SK-N-MC (cell line): ENCODE measurements around the gene FRMD4A.
"Not testable (repeated sequence)": the region's sequence is repeated elsewhere in the genome, so short reads cannot be mapped to it uniquely, and the experiment has no call there.

Source experiments
- EZH2 ChIP-seq: fragments of 200-600 bp; sonication (generic); IDR thresholded peaks from one replicate; pipeline ENCODE4 v1.6.1; 2017; ENCODE audit warnings: antibody characterized with exemption
- FOXP2 ChIP-seq: optimal IDR thresholded peaks from 2 replicates; pipeline ENCODE3; 2011; ENCODE audit warnings: mild to moderate bottlenecking, moderate library complexity; ENCODE audit not compliant: insufficient read depth; ENCODE audit errors: extremely low read length, control extremely low read depth
- POLR2AphosphoS5 ChIP-seq: IDR thresholded peaks from 2 replicates; pipeline ENCODE4 v1.6.1; 2012; ENCODE audit warnings: mild to moderate bottlenecking, low read depth, low read length, borderline replicate concordance

GRCh38 chr10:14135196-14135595, 195.5 kb downstream of the FRMD4A start:
- not testable (repeated sequence) for TF ChIP-seq EZH2, POLR2AphosphoS5, FOXP2
